WERI-Rb-1 (cell line): Measurements from ENCODE around the gene C20orf141.
A peak's percentile ranks its signal among the peaks of the same experiment; 100 is the strongest.
"Not testable (repeated sequence)": the region's sequence is repeated elsewhere in the genome, so short reads cannot be mapped to it uniquely, and the experiment has no call there.

Experiments used
- DNase-seq: peaks from one replicate; pipeline ENCODE4 v3.0.0-alpha.2; 2020
- H3K27ac ChIP-seq: fragments of 250-450 bp; sonication (Bioruptor Pico); 2 replicates; pipeline ENCODE4 v1.5.1; 2020; ENCODE audit warnings: mild to moderate bottlenecking, moderate library complexity
- H3K27me3 ChIP-seq: fragments of 250-450 bp; sonication (Bioruptor Pico); 2 replicates; pipeline ENCODE4 v1.5.1; 2021; ENCODE audit warnings: mild to moderate bottlenecking, low read depth, moderate library complexity; ENCODE audit not compliant: insufficient read depth, severe bottlenecking
- H3K36me3 ChIP-seq: fragments of 250-450 bp; sonication (Bioruptor Pico); 2 replicates; pipeline ENCODE4 v1.5.1; 2020; ENCODE audit warnings: mild to moderate bottlenecking, moderate library complexity
- H3K4me3 ChIP-seq: 2 replicates; pipeline ENCODE4 v1.5.1; 2011; ENCODE audit warnings: low read depth, mild to moderate bottlenecking, control low read depth, low read length
- H3K9me3 ChIP-seq: fragments of 250-450 bp; sonication (Bioruptor Pico); 2 replicates; pipeline ENCODE4 v1.5.1; 2021; ENCODE audit warnings: mild to moderate bottlenecking, moderate library complexity; ENCODE audit not compliant: severe bottlenecking
- TF ChIP-seq, protein P1 (sequence below): IDR thresholded peaks from 2 replicates; pipeline ENCODE4 v1.5.1; 2011; ENCODE audit warnings: low read depth, mild to moderate bottlenecking, control low read depth, inconsistent platforms, low read length

C20orf141 gene

GRCh38 chr20:2814587-2815051 is at the start of gene C20orf141:
TSS of gene C20orf141 (plus strand) at chr20:2814987. CDS start at chr20:2815185, 198 bp downstream.
- Histone ChIP-seq H3K36me3 (no peaks in the 10 kb centered on the region), H3K27me3 (no peaks in the 10 kb centered on the region), H3K27ac (peak within 1 kb of the TSS; percentile 74), H3K4me3 (peak within 1 kb of the TSS; percentile 5), H3K9me3 (peaks cover 11% of the 10 kb centered on the region)
- DNase-seq = peak; percentile 91
- TF ChIP-seq, protein P1, sequence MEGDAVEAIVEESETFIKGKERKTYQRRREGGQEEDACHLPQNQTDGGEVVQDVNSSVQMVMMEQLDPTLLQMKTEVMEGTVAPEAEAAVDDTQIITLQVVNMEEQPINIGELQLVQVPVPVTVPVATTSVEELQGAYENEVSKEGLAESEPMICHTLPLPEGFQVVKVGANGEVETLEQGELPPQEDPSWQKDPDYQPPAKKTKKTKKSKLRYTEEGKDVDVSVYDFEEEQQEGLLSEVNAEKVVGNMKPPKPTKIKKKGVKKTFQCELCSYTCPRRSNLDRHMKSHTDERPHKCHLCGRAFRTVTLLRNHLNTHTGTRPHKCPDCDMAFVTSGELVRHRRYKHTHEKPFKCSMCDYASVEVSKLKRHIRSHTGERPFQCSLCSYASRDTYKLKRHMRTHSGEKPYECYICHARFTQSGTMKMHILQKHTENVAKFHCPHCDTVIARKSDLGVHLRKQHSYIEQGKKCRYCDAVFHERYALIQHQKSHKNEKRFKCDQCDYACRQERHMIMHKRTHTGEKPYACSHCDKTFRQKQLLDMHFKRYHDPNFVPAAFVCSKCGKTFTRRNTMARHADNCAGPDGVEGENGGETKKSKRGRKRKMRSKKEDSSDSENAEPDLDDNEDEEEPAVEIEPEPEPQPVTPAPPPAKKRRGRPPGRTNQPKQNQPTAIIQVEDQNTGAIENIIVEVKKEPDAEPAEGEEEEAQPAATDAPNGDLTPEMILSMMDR = no peak

DNA sequence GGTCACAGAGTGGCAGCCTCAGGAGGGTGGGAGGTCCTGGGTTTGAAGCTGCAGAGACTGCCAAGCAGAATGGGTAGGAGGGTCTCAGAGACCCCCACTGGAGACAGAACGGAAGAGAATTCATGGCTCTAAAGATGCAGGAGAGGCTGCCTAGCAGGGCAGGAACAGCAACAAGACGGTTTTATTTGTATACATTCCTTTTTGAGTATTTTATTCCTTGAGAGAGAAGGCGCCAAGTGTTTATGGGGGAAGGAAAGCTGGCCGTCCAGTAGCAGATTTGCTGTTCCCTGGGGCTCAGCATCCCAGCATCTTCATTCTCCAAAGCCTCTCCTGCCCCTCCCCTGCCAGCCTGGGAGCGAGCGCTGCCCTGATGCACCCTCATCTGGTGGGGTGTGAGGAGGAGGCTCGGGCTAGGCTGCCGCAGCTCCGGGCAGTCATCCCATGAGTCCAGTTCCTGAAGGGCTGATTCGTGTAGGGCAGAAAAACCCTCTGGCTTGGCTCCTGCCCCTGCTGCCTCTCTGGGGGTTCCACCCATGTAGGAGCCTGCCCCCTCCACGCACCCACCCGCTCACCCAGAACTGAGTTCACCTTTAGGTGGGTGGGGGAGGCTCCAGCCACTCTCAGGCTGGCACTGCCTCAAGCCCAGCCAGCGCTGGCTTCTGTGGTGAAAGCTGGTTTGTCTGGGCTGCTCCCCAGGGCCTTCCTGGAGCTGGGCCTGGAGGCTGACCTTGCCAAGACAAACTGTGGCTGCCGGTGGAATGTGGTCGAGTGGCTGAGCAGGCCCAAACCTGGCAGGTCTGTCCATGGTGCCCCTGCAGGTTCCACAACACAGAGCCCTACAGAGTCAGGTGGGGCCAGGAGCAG is 46.8 kb upstream of the C20orf141 start:
- Histone ChIP-seq H3K36me3 (no peaks in the 10 kb centered on the region), H3K27me3 (no peaks in the 10 kb centered on the region), H3K4me3 (no peak overlapping the region), H3K9me3 (no peaks in the 10 kb centered on the region), H3K27ac (no peak overlapping the region)
- DNase-seq = no peak
- TF ChIP-seq, protein P1 = no peak

DNA sequence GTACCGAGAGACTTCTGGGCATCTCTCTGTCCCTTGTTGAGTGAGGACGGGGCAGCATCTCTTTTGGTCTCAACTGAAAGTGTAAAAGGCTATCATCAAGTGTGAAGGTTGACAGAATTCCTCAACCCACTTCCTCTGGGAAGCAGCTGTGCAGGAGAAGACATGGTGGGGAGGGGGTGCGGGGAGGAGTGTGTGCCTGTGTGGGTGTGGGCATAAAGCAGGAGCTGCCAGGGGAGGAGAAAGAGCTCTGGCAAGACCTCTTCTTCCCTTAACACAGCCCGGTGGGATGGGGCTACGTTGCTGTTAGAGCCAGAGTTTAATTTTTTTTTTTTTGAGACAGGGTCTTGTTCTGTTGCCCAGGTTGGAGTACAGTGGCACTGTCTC is 46.2 kb upstream of the C20orf141 start:
- Histone ChIP-seq H3K4me3 (no peak overlapping the region), H3K9me3 (no peaks in the 10 kb centered on the region), H3K27me3 (no peaks in the 10 kb centered on the region), H3K27ac (no peak overlapping the region), H3K36me3 (no peaks in the 10 kb centered on the region)
- TF ChIP-seq, protein P1 = no peak
- no peak for DNase-seq

DNA sequence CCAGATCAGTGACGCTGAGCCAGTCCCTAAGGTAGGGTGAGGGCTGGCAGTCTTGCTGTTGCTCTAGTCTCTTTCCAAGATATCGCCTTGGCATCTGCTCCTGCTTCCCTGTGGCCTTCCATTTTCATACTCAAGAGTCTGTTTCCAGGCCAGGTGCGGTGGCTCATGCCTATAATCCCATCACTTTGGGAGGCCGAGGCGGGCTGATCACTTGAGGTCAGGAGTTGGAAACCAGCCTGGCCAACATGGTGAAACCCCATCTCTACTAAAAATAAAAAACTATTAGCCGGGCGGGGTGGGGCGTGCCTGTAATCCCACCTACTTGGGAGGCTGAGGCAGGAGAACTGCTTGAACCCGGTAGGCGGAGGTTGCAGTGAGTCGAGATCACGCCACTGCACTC is 44.7 kb upstream of the C20orf141 start:
- not testable (repeated sequence) for H3K9me3 ChIP-seq, H3K27ac ChIP-seq, DNase-seq, H3K4me3 ChIP-seq, H3K27me3 ChIP-seq, H3K36me3 ChIP-seq

DNA sequence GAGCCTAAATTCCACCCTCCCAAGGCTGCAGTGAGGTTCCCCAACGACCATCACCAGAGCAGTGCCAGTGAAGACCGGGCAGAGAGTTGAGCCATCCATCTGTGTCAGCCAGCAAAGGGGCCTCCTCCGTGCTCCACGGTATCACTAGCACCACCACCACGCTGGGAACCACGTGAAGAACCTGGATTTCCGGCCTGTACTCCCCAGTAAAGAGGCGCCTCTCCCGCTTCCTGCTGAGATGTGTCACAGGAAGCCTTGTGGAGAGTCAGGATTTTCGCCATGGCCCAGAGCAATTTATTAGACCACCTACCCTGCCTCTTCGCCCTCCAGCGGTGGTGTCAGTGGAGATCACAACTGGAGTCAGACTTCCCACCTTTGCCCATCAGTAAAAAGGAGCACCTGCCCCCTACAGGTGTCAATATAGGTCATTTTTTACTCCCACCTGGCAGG is 43.1 kb upstream of the C20orf141 start:
- Histone ChIP-seq H3K27ac (no peak overlapping the region), H3K27me3 (no peaks in the 10 kb centered on the region), H3K36me3 (no peaks in the 10 kb centered on the region), H3K4me3 (no peak overlapping the region), H3K9me3 (peaks cover 7% of the 10 kb centered on the region)
- DNase-seq = no peak
- TF ChIP-seq, protein P1 = no peak

- Histone ChIP-seq H3K4me3 (no peak overlapping the region), H3K36me3 (no peaks in the 10 kb centered on the region), H3K27me3 (no peaks in the 10 kb centered on the region), H3K9me3 (peaks cover 7% of the 10 kb centered on the region), H3K27ac (no peak overlapping the region)
- DNase-seq = no peak
- TF ChIP-seq, protein P1 = no peak
Observed at GRCh38 chr20:2773812-2774211, 41.0 kb upstream of the C20orf141 start.
